H9 (cell line): Measurements from ENCODE around the gene PRXL2C. TPM values are rescaled to one million over a fixed set of nuclear protein-coding genes. Genes with fewer than 3 reads are reported as not detected.

Experiments used
- DNase-seq: peaks from one replicate; pipeline ENCODE4 v3.0.0-alpha.2; 2017
- H2AFZ ChIP-seq: one replicate; pipeline ENCODE4 v1.6.1; 2013; ENCODE audit warnings: mild to moderate bottlenecking, low read length, control low read depth, moderate library complexity
- H2AK5ac ChIP-seq: 2 replicates; pipeline ENCODE4 v1.6.1; 2013; ENCODE audit warnings: low read length, control low read depth, mixed read lengths; ENCODE audit not compliant: insufficient read length
- H2BK120ac ChIP-seq: one replicate; pipeline ENCODE4 v1.6.1; 2013; ENCODE audit warnings: low read depth, mild to moderate bottlenecking, low read length, control low read depth, inconsistent platforms; ENCODE audit not compliant: poor library complexity, severe bottlenecking
- H2BK12ac ChIP-seq: 2 replicates; pipeline ENCODE4 v1.6.1; 2013; ENCODE audit warnings: low read length, control low read depth, mixed read lengths, low read depth; ENCODE audit not compliant: insufficient read length
- H2BK15ac ChIP-seq: 2 replicates; pipeline ENCODE4 v1.6.1; 2013; ENCODE audit warnings: low read depth, low read length, control low read depth
- H2BK20ac ChIP-seq: one replicate; pipeline ENCODE4 v1.6.1; 2013; ENCODE audit warnings: low read depth, mild to moderate bottlenecking, low read length, control low read depth, inconsistent platforms; ENCODE audit not compliant: poor library complexity, severe bottlenecking
- H2BK5ac ChIP-seq: 2 replicates; pipeline ENCODE4 v1.6.1; 2013; ENCODE audit warnings: low read length, control low read depth, mixed read lengths; ENCODE audit not compliant: insufficient read length
- H3K14ac ChIP-seq: 2 replicates; pipeline ENCODE4 v1.6.1; 2013; ENCODE audit warnings: low read length, control low read depth; ENCODE audit not compliant: insufficient read depth
- H3K18ac ChIP-seq: 2 replicates; pipeline ENCODE4 v1.6.1; 2013; ENCODE audit warnings: low read depth, mild to moderate bottlenecking, mixed read lengths, low read length, control low read depth; ENCODE audit not compliant: insufficient read length
- H3K23ac ChIP-seq: 2 replicates; pipeline ENCODE4 v1.6.1; 2013; ENCODE audit warnings: low read length, control low read depth, mixed read lengths, low read depth; ENCODE audit not compliant: insufficient read length
- H3K23me2 ChIP-seq: 2 replicates; pipeline ENCODE4 v1.6.1; 2013; ENCODE audit warnings: low read depth, mild to moderate bottlenecking, mixed read lengths, low read length, control low read depth; ENCODE audit not compliant: insufficient read length, poor library complexity, severe bottlenecking
- H3K27ac ChIP-seq: 2 replicates; pipeline ENCODE4 v1.5.1; 2013; ENCODE audit warnings: low read length, control low read depth, mixed read lengths, low read depth; ENCODE audit not compliant: insufficient read length
- H3K27me3 ChIP-seq: 2 replicates; pipeline ENCODE4 v1.6.1; 2013; ENCODE audit warnings: low read length, control low read depth, inconsistent platforms; ENCODE audit not compliant: insufficient read depth
- H3K4ac ChIP-seq: 2 replicates; pipeline ENCODE4 v1.6.1; 2013; ENCODE audit warnings: low read depth, mild to moderate bottlenecking, control low read depth, inconsistent platforms, low read length, moderate library complexity
- H3K4me1 ChIP-seq: 2 replicates; pipeline ENCODE4 v1.6.1; 2013; ENCODE audit warnings: low read length, control low read depth, inconsistent platforms; ENCODE audit not compliant: insufficient read depth
- H3K4me2 ChIP-seq: 2 replicates; pipeline ENCODE4 v1.6.1; 2013; ENCODE audit warnings: low read length, control low read depth, mixed read lengths; ENCODE audit not compliant: insufficient read length, insufficient read depth
- H3K56ac ChIP-seq: 2 replicates; pipeline ENCODE4 v1.6.1; 2013; ENCODE audit warnings: low read depth, mild to moderate bottlenecking, mixed read lengths, low read length, control low read depth; ENCODE audit not compliant: insufficient read length
- H3K79me1 ChIP-seq: 2 replicates; pipeline ENCODE4 v1.6.1; 2013; ENCODE audit warnings: low read depth, mild to moderate bottlenecking, moderate library complexity, low read length, control low read depth, inconsistent platforms; ENCODE audit not compliant: insufficient read depth, poor library complexity, severe bottlenecking
- H3K79me2 ChIP-seq: 2 replicates; pipeline ENCODE4 v1.6.1; 2013; ENCODE audit warnings: low read length, control low read depth, inconsistent platforms; ENCODE audit not compliant: insufficient read depth
- H3K9ac ChIP-seq: 2 replicates; pipeline ENCODE4 v1.6.1; 2013; ENCODE audit warnings: low read length, control low read depth, mixed read lengths; ENCODE audit not compliant: insufficient read length; ENCODE audit errors: extremely low read depth
- H3K9me3 ChIP-seq: one replicate; pipeline ENCODE4 v1.6.1; 2013; ENCODE audit warnings: low read depth, low read length, inconsistent platforms; ENCODE audit not compliant: control insufficient read depth
- H3T11ph ChIP-seq: one replicate; pipeline ENCODE4 v1.6.1; 2013; ENCODE audit warnings: mild to moderate bottlenecking, low read length, control low read depth, inconsistent platforms
- H4K20me1 ChIP-seq: one replicate; pipeline ENCODE4 v1.6.1; 2013; ENCODE audit not compliant: control insufficient read depth, insufficient read length, insufficient read depth
- H4K5ac ChIP-seq: 2 replicates; pipeline ENCODE4 v1.6.1; 2013; ENCODE audit warnings: low read depth, mild to moderate bottlenecking, mixed read lengths, low read length, control low read depth; ENCODE audit not compliant: insufficient read length
- H4K8ac ChIP-seq: replicated peaks from 2 replicates; pipeline ENCODE4 v1.6.1; 2013; ENCODE audit warnings: low read length, control low read depth, mixed read lengths, low read depth; ENCODE audit not compliant: insufficient read length
- H4K91ac ChIP-seq: 2 replicates; pipeline ENCODE4 v1.6.1; 2013; ENCODE audit warnings: low read depth, mild to moderate bottlenecking, moderate library complexity, mixed read lengths, low read length, control low read depth; ENCODE audit not compliant: insufficient read length
- H3K27ac Mint-ChIP-seq, 3 experiments: 2 replicates in 2 of 3; 3 replicates in 1 of 3; pipeline ENCODE4 v1.8.0; 2020 to 2021; ENCODE audit warnings: mixed read lengths in 3 of 3, mild to moderate bottlenecking in 1 of 3, moderate library complexity in 1 of 3
- H3K27me3 Mint-ChIP-seq: 2 replicates; pipeline ENCODE4 v1.8.0; 2021; ENCODE audit warnings: low read depth, mild to moderate bottlenecking, moderate library complexity, mixed read lengths
- H3K36me3 Mint-ChIP-seq, 3 experiments: 2 replicates in 2 of 3; 3 replicates in 1 of 3; pipeline ENCODE4 v1.8.0; 2020 to 2021; ENCODE audit warnings: low read depth in 3 of 3, mixed read lengths in 3 of 3; ENCODE audit not compliant: insufficient read depth in 1 of 3
- H3K4me1 Mint-ChIP-seq, 2 experiments: 2 replicates each; pipeline ENCODE4 v1.8.0; 2020; ENCODE audit warnings: mixed read lengths in 2 of 2
- H3K4me3 Mint-ChIP-seq, 2 experiments: 2 replicates in 1 of 2; 3 replicates in 1 of 2; pipeline ENCODE4 v1.8.0; 2020 to 2021; ENCODE audit warnings: mild to moderate bottlenecking in 2 of 2, mixed read lengths in 2 of 2, moderate library complexity in 1 of 2
- H3K9me3 Mint-ChIP-seq, 2 experiments: 2 replicates in 1 of 2; 3 replicates in 1 of 2; pipeline ENCODE4 v1.8.0; 2020; ENCODE audit warnings: mild to moderate bottlenecking in 2 of 2, mixed read lengths in 2 of 2, moderate library complexity in 1 of 2
- WGBS: extraction: QIAGEN DNeasy Blood & Tissue Kit; methylation state at CpG from one replicate; pipeline ENCODE4 v1.1.7; 2013; ENCODE audit warnings: missing lambda C conversion rate, low lambda C conversion rate, mixed read lengths; ENCODE audit not compliant: insufficient read length; ENCODE audit errors: extremely low coverage; 5-methylcytosine and 5-hydroxymethylcytosine counted together
- total RNA-seq: library from RNA; stranded (reverse); gene quantifications from 2 replicates; pipeline ENCODE4 v1.2.1, GENCODE V29; 2021
- TF ChIP-seq, protein P1 (sequence below): fragments of 200-600 bp; sonication (generic); conservative IDR thresholded peaks from 3 replicates; pipeline ENCODE4 v1.8.0; 2021; ENCODE audit warnings: antibody characterized with exemption, mild to moderate bottlenecking

Gene PRXL2C
- total RNA-seq, 1 experiment from 2014 or later: 4.7 TPM

DNA sequence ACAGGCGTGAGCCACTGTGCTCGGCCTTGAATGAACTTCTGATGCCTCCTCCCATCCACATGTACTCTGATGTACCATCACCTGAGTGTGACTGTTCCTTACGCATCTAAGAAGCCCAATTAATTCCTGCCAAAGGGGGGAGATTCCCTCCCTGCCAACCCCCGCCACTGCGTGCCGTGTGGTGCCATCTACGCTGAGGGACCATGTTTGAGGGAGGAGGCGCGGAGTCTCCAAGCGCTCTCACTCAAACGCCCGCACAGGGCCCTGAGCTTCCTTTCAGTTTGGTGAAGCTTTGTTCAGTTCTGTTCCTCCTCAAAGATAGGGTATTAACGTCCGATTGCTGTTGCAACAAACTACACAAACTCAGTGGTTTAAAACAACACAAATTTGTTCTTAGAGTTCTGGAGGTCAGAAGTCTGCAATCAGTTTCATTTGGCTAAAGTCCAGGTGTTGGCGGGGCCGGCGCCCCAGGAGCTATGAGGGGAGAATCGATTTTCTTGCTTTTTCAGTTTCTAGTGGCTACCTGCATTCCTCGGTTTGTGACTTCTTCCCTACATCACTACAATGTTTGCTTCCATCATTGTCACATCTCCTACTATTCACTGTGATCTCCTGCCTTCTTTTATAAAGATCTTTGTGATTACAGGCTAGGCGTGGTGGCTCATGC lies 13.9 kb upstream of the PRXL2C start:
- H3K9me3 ChIP-seq: no peaks in the 10 kb centered on the region
- no peak overlapping the region for H4K91ac ChIP-seq
- no peak overlapping the region for H3K14ac ChIP-seq
- no peak overlapping the region for H2BK15ac ChIP-seq
- no peak overlapping the region for H3K4ac ChIP-seq
- H4K8ac ChIP-seq: no peak overlapping the region
- no peak overlapping the region for H3K27ac ChIP-seq
- no peaks in the 10 kb centered on the region for H3K79me2 ChIP-seq
- H4K20me1 ChIP-seq: no peaks in the 10 kb centered on the region
- no peak overlapping the region for H2BK12ac ChIP-seq
- no peak overlapping the region for H3K9ac ChIP-seq
- no peak for DNase-seq
- Mint-ChIP-seq H3K9me3 (peaks cover 12 to 16% of the 10 kb centered on the region in 2 experiments), H3K36me3 (peaks cover 0 to 5% (median 0%) of the 10 kb centered on the region in 3 experiments; a peak in 3 of 7 replicates), H3K27me3 (peaks cover 3% of the 10 kb centered on the region; the same call in 1 of the 2 replicates), H3K4me3 (no peak overlapping the region), H3K4me1 (no peaks in the 10 kb centered on the region), H3K27ac (no peak overlapping the region)
- no peak overlapping the region for H2BK20ac ChIP-seq
- no CpG with 5 or more reads among the region's 20 CpGs for WGBS
- H2AFZ ChIP-seq: no peak overlapping the region
- H3K79me1 ChIP-seq: no peaks in the 10 kb centered on the region
- H3K27me3 ChIP-seq: no peaks in the 10 kb centered on the region
- H3T11ph ChIP-seq: no peak overlapping the region
- H3K56ac ChIP-seq: no peak overlapping the region
- no peak overlapping the region for H2BK5ac ChIP-seq
- no peak overlapping the region for H3K4me2 ChIP-seq
- no peak overlapping the region for H2AK5ac ChIP-seq
- H3K4me1 ChIP-seq: no peaks in the 10 kb centered on the region
- no peak overlapping the region for H3K18ac ChIP-seq
- no peak overlapping the region for H3K23ac ChIP-seq
- no peak overlapping the region for H2BK120ac ChIP-seq
- no peak overlapping the region for H4K5ac ChIP-seq
- H3K23me2 ChIP-seq: no peaks in the 10 kb centered on the region
- TF ChIP-seq, protein P1, sequence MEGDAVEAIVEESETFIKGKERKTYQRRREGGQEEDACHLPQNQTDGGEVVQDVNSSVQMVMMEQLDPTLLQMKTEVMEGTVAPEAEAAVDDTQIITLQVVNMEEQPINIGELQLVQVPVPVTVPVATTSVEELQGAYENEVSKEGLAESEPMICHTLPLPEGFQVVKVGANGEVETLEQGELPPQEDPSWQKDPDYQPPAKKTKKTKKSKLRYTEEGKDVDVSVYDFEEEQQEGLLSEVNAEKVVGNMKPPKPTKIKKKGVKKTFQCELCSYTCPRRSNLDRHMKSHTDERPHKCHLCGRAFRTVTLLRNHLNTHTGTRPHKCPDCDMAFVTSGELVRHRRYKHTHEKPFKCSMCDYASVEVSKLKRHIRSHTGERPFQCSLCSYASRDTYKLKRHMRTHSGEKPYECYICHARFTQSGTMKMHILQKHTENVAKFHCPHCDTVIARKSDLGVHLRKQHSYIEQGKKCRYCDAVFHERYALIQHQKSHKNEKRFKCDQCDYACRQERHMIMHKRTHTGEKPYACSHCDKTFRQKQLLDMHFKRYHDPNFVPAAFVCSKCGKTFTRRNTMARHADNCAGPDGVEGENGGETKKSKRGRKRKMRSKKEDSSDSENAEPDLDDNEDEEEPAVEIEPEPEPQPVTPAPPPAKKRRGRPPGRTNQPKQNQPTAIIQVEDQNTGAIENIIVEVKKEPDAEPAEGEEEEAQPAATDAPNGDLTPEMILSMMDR: no peak
